LNCaP clone FGC (cell line): ENCODE measurements around the gene ART4.

Experiments
- DNase-seq: peaks from one replicate; pipeline ENCODE4 v3.0.0-alpha.2; 2011; ENCODE audit warnings: low read depth
- H3K4me3 ChIP-seq: 2 replicates; pipeline ENCODE4 v1.5.1; 2011; ENCODE audit warnings: mild to moderate bottlenecking, low read depth, low read length, control low read depth
- TF ChIP-seq, protein P1 (sequence below): IDR thresholded peaks from 2 replicates; pipeline ENCODE4 v1.5.1; 2012; ENCODE audit warnings: mild to moderate bottlenecking; ENCODE audit not compliant: control insufficient read depth, insufficient read depth; ENCODE audit errors: extremely low read depth

The ART4 gene, protein sequence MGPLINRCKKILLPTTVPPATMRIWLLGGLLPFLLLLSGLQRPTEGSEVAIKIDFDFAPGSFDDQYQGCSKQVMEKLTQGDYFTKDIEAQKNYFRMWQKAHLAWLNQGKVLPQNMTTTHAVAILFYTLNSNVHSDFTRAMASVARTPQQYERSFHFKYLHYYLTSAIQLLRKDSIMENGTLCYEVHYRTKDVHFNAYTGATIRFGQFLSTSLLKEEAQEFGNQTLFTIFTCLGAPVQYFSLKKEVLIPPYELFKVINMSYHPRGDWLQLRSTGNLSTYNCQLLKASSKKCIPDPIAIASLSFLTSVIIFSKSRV

DNA sequence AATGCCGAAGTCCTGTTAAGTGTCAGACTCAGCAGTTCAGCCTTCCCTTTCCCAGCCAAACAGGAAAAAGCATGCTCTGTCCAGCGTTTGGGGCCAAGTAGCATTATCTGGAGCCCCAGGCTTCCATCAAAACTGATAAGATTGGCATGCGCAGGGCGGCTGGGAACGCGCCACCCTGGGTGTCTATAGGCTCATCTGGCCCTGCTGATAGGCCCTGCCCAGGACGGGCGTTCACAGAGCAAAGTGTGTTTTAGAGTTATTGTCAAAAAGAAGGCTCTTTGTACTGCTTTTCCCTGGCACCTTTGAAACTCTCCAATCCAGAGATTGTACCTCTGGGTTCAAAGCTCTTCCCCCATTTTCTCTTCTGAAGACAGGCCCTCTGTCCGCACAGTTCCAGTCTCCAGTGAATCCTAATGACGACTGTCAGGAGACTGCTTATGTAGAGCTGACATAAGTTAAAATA, at the start of gene ART4:
Gene ART4, minus strand, starts transcription at position 102 of the 463 bp plus-strand sequence. CDS start 413 bp downstream, outside the sequence.
- DNase-seq = no peak
- no peak within 1 kb of the TSS for H3K4me3 ChIP-seq
- TF ChIP-seq, protein P1, sequence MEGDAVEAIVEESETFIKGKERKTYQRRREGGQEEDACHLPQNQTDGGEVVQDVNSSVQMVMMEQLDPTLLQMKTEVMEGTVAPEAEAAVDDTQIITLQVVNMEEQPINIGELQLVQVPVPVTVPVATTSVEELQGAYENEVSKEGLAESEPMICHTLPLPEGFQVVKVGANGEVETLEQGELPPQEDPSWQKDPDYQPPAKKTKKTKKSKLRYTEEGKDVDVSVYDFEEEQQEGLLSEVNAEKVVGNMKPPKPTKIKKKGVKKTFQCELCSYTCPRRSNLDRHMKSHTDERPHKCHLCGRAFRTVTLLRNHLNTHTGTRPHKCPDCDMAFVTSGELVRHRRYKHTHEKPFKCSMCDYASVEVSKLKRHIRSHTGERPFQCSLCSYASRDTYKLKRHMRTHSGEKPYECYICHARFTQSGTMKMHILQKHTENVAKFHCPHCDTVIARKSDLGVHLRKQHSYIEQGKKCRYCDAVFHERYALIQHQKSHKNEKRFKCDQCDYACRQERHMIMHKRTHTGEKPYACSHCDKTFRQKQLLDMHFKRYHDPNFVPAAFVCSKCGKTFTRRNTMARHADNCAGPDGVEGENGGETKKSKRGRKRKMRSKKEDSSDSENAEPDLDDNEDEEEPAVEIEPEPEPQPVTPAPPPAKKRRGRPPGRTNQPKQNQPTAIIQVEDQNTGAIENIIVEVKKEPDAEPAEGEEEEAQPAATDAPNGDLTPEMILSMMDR = no peak

DNA sequence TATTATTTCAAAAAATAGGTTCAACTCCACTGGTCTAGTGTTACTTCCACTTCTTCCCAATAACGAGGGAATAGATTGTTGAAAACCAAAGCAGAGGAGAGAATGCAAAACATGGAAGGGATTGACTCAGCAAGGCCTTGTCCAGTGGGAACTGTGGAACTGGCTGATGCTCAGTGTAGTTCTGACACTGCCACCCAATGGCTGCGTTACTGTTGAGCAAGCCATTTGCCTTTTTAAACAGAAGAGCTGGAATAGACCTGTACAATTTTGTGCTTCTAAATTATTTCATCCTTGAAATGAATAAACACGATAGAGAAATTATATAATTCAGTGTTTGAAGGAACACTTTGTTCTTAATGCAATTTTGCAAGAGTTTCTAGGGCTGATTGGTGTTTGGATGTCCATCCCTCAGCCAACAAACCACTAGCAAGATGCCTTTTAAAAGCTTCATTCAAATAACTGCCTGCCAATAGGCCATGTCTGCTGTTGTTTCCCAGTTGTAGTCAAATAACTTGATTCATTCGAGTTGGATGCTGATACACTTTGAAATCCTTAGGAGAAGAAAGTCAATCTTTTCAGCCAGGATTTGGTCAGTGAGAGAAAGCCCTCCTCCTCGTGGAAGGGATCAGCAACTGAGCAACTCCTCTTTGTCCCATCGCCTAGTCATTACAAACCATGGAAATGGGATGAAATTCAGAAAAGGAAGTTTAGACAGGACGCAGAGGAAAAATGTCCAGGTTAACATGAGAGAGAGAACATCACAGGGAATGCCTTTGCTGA, 49.6 kb upstream of the ART4 start:
- DNase-seq = no peak
- TF ChIP-seq, protein P1 = peak; percentile 30
- H3K4me3 ChIP-seq = no peak overlapping the region

DNA sequence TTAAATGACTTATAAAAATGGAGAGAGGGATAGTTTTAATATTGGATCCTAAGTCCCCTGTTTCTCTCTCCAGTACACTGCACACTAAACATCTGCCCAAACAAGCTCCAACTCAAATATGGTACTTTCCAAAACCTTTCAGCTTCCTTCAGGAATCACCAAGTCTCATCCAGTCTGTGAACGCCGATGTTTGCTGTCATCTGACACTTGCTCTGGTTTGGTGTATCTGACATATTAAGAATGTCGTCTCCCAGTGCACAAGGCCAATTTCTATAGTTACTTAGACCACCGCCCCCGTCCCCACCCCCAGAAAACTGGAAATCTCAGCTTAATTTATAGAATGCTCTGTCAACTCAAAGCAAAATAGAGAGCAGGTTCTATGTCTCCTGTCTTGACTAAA, 47.4 kb upstream of the ART4 start:
- no peak overlapping the region for H3K4me3 ChIP-seq
- no peak for DNase-seq
- TF ChIP-seq, protein P1 = no peak

DNA sequence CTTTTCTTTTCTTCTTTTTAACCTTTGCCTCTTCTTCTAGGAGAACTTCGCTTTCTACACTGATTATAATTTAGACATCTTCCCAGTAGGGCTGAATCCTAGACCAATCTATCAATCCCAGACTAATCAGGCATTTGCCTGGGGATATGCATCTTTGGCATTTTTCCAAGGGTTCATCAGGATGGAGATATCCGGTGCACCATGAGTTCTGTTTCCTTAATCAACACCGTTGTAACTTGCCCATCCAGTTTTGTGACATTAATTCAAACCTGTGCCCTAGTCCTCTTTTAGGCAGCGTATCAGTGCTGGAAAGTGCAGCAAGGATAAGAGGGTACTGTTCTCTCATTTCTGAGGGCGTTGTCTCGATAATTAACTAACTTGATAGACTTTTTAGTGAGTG, 42.9 kb upstream of the ART4 start:
- no peak overlapping the region for H3K4me3 ChIP-seq
- TF ChIP-seq, protein P1 = no peak
- no peak for DNase-seq

DNA sequence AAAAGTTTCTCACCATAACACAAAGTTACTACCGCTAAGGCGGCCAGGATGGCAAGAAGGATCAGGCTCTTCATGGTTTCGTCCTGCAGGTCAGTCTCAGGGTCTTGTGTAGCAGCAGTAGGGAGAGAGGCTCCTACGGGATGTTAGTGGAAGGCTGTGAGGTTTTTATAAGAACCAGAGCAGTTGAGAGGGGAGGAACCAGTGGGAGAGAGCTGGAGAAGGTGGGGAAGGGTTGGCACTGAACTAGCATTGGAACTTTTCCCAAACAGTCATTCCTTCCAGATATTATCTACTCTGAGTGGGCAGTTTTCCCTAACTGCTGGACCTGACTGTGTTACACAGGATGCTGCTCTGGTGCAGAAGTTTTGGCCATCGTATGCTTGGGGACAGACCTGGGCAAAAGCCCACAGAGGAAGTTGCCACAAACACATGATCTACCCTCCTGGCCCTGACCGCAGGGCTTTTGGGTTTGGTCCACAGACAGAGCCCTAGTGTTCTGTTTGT, 42.4 kb upstream of the ART4 start, which contains the start of gene MGP:
Gene MGP, minus strand, starts transcription at position 137 of the 504 bp plus-strand sequence. Its CDS starts 63 bp downstream, at position 74.
- TF ChIP-seq, protein P1 = no peak
- no peak within 1 kb of the TSS for H3K4me3 ChIP-seq
- DNase-seq = no peak

DNA sequence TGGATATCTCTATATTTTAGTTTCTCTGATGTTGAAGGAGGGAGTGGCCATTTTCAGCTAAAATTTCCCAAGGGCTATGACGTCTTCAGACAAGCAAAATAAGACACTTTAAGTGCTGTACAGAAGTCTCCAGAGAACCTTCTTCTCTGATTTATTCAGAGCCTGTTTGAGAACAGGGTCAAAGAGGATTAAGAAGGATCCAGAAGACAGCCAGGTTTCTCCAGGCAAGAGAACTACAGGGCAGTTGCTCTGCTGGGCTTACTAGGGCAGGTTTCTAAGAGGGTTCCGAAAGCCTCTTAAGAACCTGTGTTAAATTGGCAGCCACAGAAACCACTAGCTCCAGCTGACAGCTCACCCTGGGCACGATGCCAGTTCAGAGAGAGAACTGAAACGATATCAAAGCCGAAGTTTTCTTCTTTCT, 41.1 kb upstream of the ART4 start:
- TF ChIP-seq, protein P1 = no peak
- no peak overlapping the region for H3K4me3 ChIP-seq
- DNase-seq = peak; percentile 36
